GM12878 (cell line): ENCODE results near the gene MRPS14. TPM values are rescaled to one million over a fixed set of nuclear protein-coding genes. Genes with fewer than 3 reads are reported as not detected.

Experiments used
- ATAC-seq: fragments of 200-7000 bp; cut with Tn5 transposase; 3 replicates; pipeline ENCODE4 v1.9.1; 2020; ENCODE audit warnings: mild to moderate bottlenecking, moderate library complexity
- BruUV-seq: library from RNA; stranded (reverse); fragments of 400-500 nt; replicated peaks from 2 replicates; lab custom pipeline; 2021; lab: Mats Ljungman, UMichigan
- CTCF ChIA-PET: fragments of 300-600 bp; sonication (Branson Sonifier 250); formaldehyde crosslinking; extraction: SDS; loops from one replicate; lab custom pipeline; 2021; ENCODE audit warnings: inconsistent platforms; lab: Yijun Ruan, JAX
- POLR2A ChIA-PET: fragments of 350-600 bp; formaldehyde crosslinking; extraction: SDS; loops from one replicate; lab custom pipeline; 2021; ENCODE audit warnings: inconsistent platforms; lab: Charles Lee
- RAD21 ChIA-PET: fragments of 300-600 bp; sonication (Branson Sonifier 250); formaldehyde crosslinking; loops from one replicate; lab custom pipeline; 2023; ENCODE audit warnings: antibody characterized with exemption; ENCODE audit not compliant: unreplicated experiment; lab: Charles Lee
- SMC1A ChIA-PET: fragments of 300-600 bp; sonication (Branson Sonifier 250); formaldehyde crosslinking; loops from one replicate; lab custom pipeline; 2023; ENCODE audit not compliant: unreplicated experiment, uncharacterized antibody; lab: Charles Lee
- DNase-seq: peaks from one replicate; pipeline ENCODE4 v3.0.0-alpha.2; 2011; ENCODE audit warnings: low read depth, low spot score
- FAIRE-seq: peaks from 3 replicates; lab custom pipeline; 2011; peaks lifted over from hg19 to GRCh38; lab: Jason Lieb, UNC
- H2AFZ ChIP-seq: 2 replicates; pipeline ENCODE4 v1.6.0; 2011; ENCODE audit warnings: low read depth, low read length, control low read depth; ENCODE audit not compliant: control insufficient read depth
- H3K27ac ChIP-seq: 2 replicates; pipeline ENCODE4 v1.5.1; 2011; ENCODE audit warnings: control low read depth; ENCODE audit not compliant: control insufficient read depth, insufficient read depth
- H3K27me3 ChIP-seq, 2 experiments: replicated peaks in 1 of 2; 2 replicates each; pipeline versions ENCODE4 v1.6.0 to v1.6.1; 2011; ENCODE audit warnings: low read length in 1 of 2; ENCODE audit not compliant: control insufficient read depth in 2 of 2, insufficient read depth in 2 of 2
- H3K36me3 ChIP-seq, 2 experiments: 2 replicates each; pipeline ENCODE4 v1.5.1; 2011; ENCODE audit warnings: low read length in 1 of 2; ENCODE audit not compliant: control insufficient read depth in 2 of 2, insufficient read depth in 2 of 2
- H3K4me1 ChIP-seq: 2 replicates; pipeline ENCODE4 v1.6.1; 2011; ENCODE audit warnings: mild to moderate bottlenecking, low read length, moderate library complexity, mixed read lengths; ENCODE audit not compliant: control insufficient read depth, insufficient read depth
- H3K4me2 ChIP-seq: 2 replicates; pipeline ENCODE4 v1.6.0; 2011; ENCODE audit warnings: control low read depth; ENCODE audit not compliant: control insufficient read depth, insufficient read depth
- H3K4me3 ChIP-seq: fragments of 200-600 bp; sonication (generic); 2 replicates; pipeline ENCODE4 v1.5.1; 2016
- H3K79me2 ChIP-seq: 2 replicates; pipeline ENCODE4 v1.6.0; 2011; ENCODE audit warnings: low read length; ENCODE audit not compliant: control insufficient read depth, insufficient read depth
- H3K9ac ChIP-seq: 2 replicates; pipeline ENCODE4 v1.8.0; 2011; ENCODE audit warnings: low read length, control low read depth, mixed read lengths; ENCODE audit not compliant: control insufficient read depth, insufficient read depth
- H3K9me3 ChIP-seq: replicated peaks from 3 replicates; pipeline ENCODE4 v1.5.1; 2011; ENCODE audit warnings: mild to moderate bottlenecking, low read length; ENCODE audit not compliant: control insufficient read depth, insufficient read depth
- H4K20me1 ChIP-seq: 2 replicates; pipeline ENCODE4 v1.6.0; 2011; ENCODE audit not compliant: control insufficient read depth, insufficient read depth
- RUNX3 ChIP-seq: IDR thresholded peaks from 2 replicates; pipeline ENCODE4 v1.6.1; 2012; ENCODE audit warnings: low read length, inconsistent platforms
- SKIL ChIP-seq: fragments of 450-650 bp; IDR thresholded peaks from 2 replicates; pipeline ENCODE4 v1.6.1; 2017; ENCODE audit warnings: mild to moderate bottlenecking, low read depth, inconsistent platforms; ENCODE audit not compliant: poor library complexity, severe bottlenecking
- SMAD1 ChIP-seq: fragments of 450-650 bp; IDR thresholded peaks from 2 replicates; pipeline ENCODE4 v1.6.1; 2018; ENCODE audit warnings: mild to moderate bottlenecking, low read depth; ENCODE audit not compliant: partially characterized antibody
- ZBTB33 ChIP-seq: fragments of 450-650 bp; IDR thresholded peaks from 2 replicates; pipeline ENCODE4 v1.6.1; 2017; ENCODE audit warnings: mild to moderate bottlenecking
- WGBS: methylation state at CpG from one replicate; pipeline ENCODE4 v1.1.6; 2016; ENCODE audit warnings: low lambda C conversion rate; ENCODE audit not compliant: insufficient replicate concordance, insufficient coverage; ENCODE audit errors: missing lambda C conversion rate; 5-methylcytosine and 5-hydroxymethylcytosine counted together
- in situ Hi-C: fragments of 300-500 bp; cut with MboI; formaldehyde crosslinking; loops from 9 replicates; pipeline ENCODE4 v1.14.3; 2018; ENCODE audit warnings: mixed read lengths
- intact Hi-C: fragments of 100-400 bp; cut with micrococcal nuclease; formaldehyde crosslinking; loops from one replicate; pipeline ENCODE4 v1.14.2; 2022; ENCODE audit not compliant: unreplicated experiment
- polyA plus RNA-seq, 11 experiments: library from polyadenylated mRNA; depleted of rRNA in 4 of 11; unstranded in 6 of 11; stranded (reverse) in 5 of 11; fragments of >200 nt; fragmentation: Nextera tagmentation in 4 of 11; fragmentation: Illumina TruSeq in 1 of 11; extraction: Ambion mirVana in 4 of 11; extraction: Trizol in 1 of 11; gene quantifications; 1 replicate in 1 of 11; 2 replicates in 10 of 11; pipeline versions ENCODE4 v1.2.1 to v1.2.3, GENCODE V29; 2011 to 2016; ENCODE audit warnings: inconsistent platforms in 2 of 11, missing spikeins in 2 of 11, low read depth in 1 of 11
- small RNA-seq: library from RNA; depleted of rRNA; stranded (forward); fragments of <200 nt; gene quantifications from one replicate; pipeline ENCODE3, GENCODE V24; 2014
- total RNA-seq, 4 experiments: library from RNA; depleted of rRNA in 3 of 4; stranded (reverse); fragments of >200 nt in 3 of 4; fragmentation: Illumina TruSeq in 1 of 4; extraction: Trizol in 1 of 4; gene quantifications; 2 replicates each; pipeline versions ENCODE4 v1.2.1 to v1.2.3, GENCODE V29; 2013 to 2021

MRPS14 gene
- total and polyA plus RNA-seq, 10 of the 15 experiments (the other 5 are each of a cell fraction or from before 2014, with no cell fraction given): 31.1 to 224 (median 50.4) TPM

GRCh38 chr1:174963529-174964125, 59.6 kb downstream of the MRPS14 start:
- ChIA-PET POLR2A (interaction anchor here (0.7 to 7.2 kb wide), 5 partner anchors 10 to 145 kb away, joined by 3 to 74 read pairs (median 4); partner anchors contain the start of gene CACYBP), RAD21 (interaction anchor here (0.7 to 4.1 kb wide), 10 partner anchors 11 to 163 kb away, joined by 3 to 59 read pairs (median 4); partner anchors contain the start of gene CACYBP), CTCF (interaction anchor here (0.8 to 1.7 kb wide), 3 partner anchors 10 to 35 kb away, joined by 3 to 7 read pairs (median 7); no protein-coding TSS in a partner anchor), SMC1A (interaction anchor here (0.6 to 5.2 kb wide), 20 partner anchors 10 to 165 kb away, joined by 3 to 44 read pairs (median 4); partner anchors contain the start of gene CACYBP)
- Histone ChIP-seq H3K36me3 (peaks cover 0 to 5% of the 10 kb centered on the region in 2 experiments; a peak in 1 of 4 replicates), H2AFZ (no peak overlapping the region), H3K79me2 (no peaks in the 10 kb centered on the region), H3K4me2 (no peak overlapping the region), H3K4me1 (peaks cover 16% of the 10 kb centered on the region; the same call in 1 of the 2 replicates), H3K9me3 (no peaks in the 10 kb centered on the region), H4K20me1 (no peaks in the 10 kb centered on the region), H3K27me3 (no peaks in the 10 kb centered on the region), H3K27ac (no peak overlapping the region), H3K4me3 (no peak overlapping the region), H3K9ac (no peak overlapping the region)
- TF ChIP-seq RUNX3: peak; percentile 33; the same call in 1 of the 2 replicates
- peak; percentile 88 for TF ChIP-seq SMAD1
- TF ChIP-seq SKIL: peak; percentile 23
- TF ChIP-seq ZBTB33: no peak
- in situ Hi-C loops (no loop called here), intact Hi-C loops (no loop called here)
- no peak for FAIRE-seq
- WGBS: 87% methylated on average over 2 of the region's 2 CpGs
- ATAC-seq: no peak
- DNase-seq: no peak
- BruUV-seq: no TSS peak

Small RNAs within 50 kb of the gene (small RNA-seq; reads per million reads assigned to genes)
- not detected for gene RF00019
- not detected for gene RNU6-307P

Other genes with a start within 250 kb of the MRPS14 start
- 219 and 337 TPM in 2 replicates for gene CACYBP, start 23.5 kb downstream of the MRPS14 start, total RNA-seq (2014; rRNA removed)
- gene CACYBP, start 23.5 kb downstream of the MRPS14 start, total RNA-seq (2014; rRNA removed; fragmentation: Illumina TruSeq; extraction: Trizol): 191 and 217 TPM in 2 replicates
- gene CACYBP, start 23.5 kb downstream of the MRPS14 start, total RNA-seq (2021): 140 and 142 TPM in 2 replicates
- gene CACYBP, start 23.5 kb downstream of the MRPS14 start, polyA plus RNA-seq (2011; rRNA removed): 77.7 and 118 TPM in 2 replicates
- 120 and 220 TPM in 2 replicates for gene CACYBP, start 23.5 kb downstream of the MRPS14 start, polyA plus RNA-seq (2014; fragmentation: Illumina TruSeq; extraction: Trizol)
- gene CACYBP, start 23.5 kb downstream of the MRPS14 start, polyA plus RNA-seq (2014; fragmentation: Nextera tagmentation; extraction: Ambion mirVana): 100 to 1,000 TPM; 189 to 199 TPM
- gene CACYBP, start 23.5 kb downstream of the MRPS14 start, polyA plus RNA-seq (2014; rRNA removed): 354 and 488 TPM in 2 replicates
- 100 to 1,000 TPM; 431 to 439 TPM for gene CACYBP, start 23.5 kb downstream of the MRPS14 start, polyA plus RNA-seq (2016; fragmentation: Nextera tagmentation; extraction: Ambion mirVana)
- gene TNN, start 44.4 kb upstream of the MRPS14 start, total RNA-seq (2014; rRNA removed): 0.11 and 0.17 TPM in 2 replicates
- 0.09 TPM in 2 replicates for gene TNN, start 44.4 kb upstream of the MRPS14 start, total RNA-seq (2014; rRNA removed; fragmentation: Illumina TruSeq; extraction: Trizol)
- gene TNN, start 44.4 kb upstream of the MRPS14 start, total RNA-seq (2021): 0.10 TPM in 1 of 2 replicates, not detected in the other
- 0.14 and 0.16 TPM in 2 replicates for gene TNN, start 44.4 kb upstream of the MRPS14 start, polyA plus RNA-seq (2011; rRNA removed)
- gene TNN, start 44.4 kb upstream of the MRPS14 start, polyA plus RNA-seq (2014; fragmentation: Illumina TruSeq; extraction: Trizol): 0.13 TPM in 1 of 2 replicates, not detected in the other
- gene TNN, start 44.4 kb upstream of the MRPS14 start, polyA plus RNA-seq (2014; fragmentation: Nextera tagmentation; extraction: Ambion mirVana): under 1 TPM; 0.05 to 0.09 TPM
- 0.06 and 0.08 TPM in 2 replicates for gene TNN, start 44.4 kb upstream of the MRPS14 start, polyA plus RNA-seq (2014; rRNA removed)
- under 1 TPM; 0.12 to 0.15 TPM for gene TNN, start 44.4 kb upstream of the MRPS14 start, polyA plus RNA-seq (2016; fragmentation: Nextera tagmentation; extraction: Ambion mirVana)
- 22.9 and 24.1 TPM in 2 replicates for gene KIAA0040, start 169.4 kb upstream of the MRPS14 start, total RNA-seq (2014; rRNA removed)
- gene KIAA0040, start 169.4 kb upstream of the MRPS14 start, total RNA-seq (2014; rRNA removed; fragmentation: Illumina TruSeq; extraction: Trizol): 23.5 and 24.4 TPM in 2 replicates
- 29.0 and 29.2 TPM in 2 replicates for gene KIAA0040, start 169.4 kb upstream of the MRPS14 start, total RNA-seq (2021)
- 39.9 and 47.7 TPM in 2 replicates for gene KIAA0040, start 169.4 kb upstream of the MRPS14 start, polyA plus RNA-seq (2011; rRNA removed)
- 31.8 and 38.1 TPM in 2 replicates for gene KIAA0040, start 169.4 kb upstream of the MRPS14 start, polyA plus RNA-seq (2014; fragmentation: Illumina TruSeq; extraction: Trizol)
- gene KIAA0040, start 169.4 kb upstream of the MRPS14 start, polyA plus RNA-seq (2014; fragmentation: Nextera tagmentation; extraction: Ambion mirVana): 1 to 10 TPM; 7.6 to 8.3 TPM
- 20.5 and 24.1 TPM in 2 replicates for gene KIAA0040, start 169.4 kb upstream of the MRPS14 start, polyA plus RNA-seq (2014; rRNA removed)
- 10 to 100 TPM; 19.7 to 20.3 TPM for gene KIAA0040, start 169.4 kb upstream of the MRPS14 start, polyA plus RNA-seq (2016; fragmentation: Nextera tagmentation; extraction: Ambion mirVana)